Stimulated activated CD8-positive, alpha-beta memory T cell treated with anti-CD3 and anti-CD28 coated beads, Interleukin-2, amount 100 ng/mL, for 48 hours (primary cell): ENCODE measurements around the gene CCDC6.

ENCODE experiments used
- DNase-seq, 2 donors: peaks; one replicate each; pipeline ENCODE4 v3.0.0-alpha.2; 2020; ENCODE audit warnings: low read depth in 2 of 2

CCDC6 gene

GRCh38 chr10:59851864-59852263, 54.5 kb downstream of the CCDC6 start:
- no peak for DNase-seq

DNA sequence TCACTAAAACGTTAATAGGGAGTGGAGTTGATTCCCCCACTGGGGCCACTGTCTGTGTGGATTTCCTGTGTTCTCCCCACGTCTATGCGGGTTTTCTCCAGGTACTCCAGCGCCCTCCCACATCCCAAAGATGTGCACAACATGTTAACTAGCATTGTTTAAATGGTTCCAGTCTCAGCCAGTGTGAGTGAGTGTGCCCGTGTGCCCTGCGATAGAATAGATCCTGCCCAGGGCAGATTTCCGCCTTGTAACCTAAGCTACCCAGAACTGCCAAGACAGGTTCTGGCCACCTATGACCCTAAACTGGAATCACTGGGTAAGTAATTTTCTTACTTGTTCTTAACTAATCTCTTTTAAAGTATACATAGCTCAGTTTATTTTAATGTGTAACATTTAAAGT, 58.5 kb downstream of the CCDC6 start:
- DNase-seq: no peak

- no peak for DNase-seq
Observed at GRCh38 chr10:59847326-59847725, 59.0 kb downstream of the CCDC6 start.

DNA sequence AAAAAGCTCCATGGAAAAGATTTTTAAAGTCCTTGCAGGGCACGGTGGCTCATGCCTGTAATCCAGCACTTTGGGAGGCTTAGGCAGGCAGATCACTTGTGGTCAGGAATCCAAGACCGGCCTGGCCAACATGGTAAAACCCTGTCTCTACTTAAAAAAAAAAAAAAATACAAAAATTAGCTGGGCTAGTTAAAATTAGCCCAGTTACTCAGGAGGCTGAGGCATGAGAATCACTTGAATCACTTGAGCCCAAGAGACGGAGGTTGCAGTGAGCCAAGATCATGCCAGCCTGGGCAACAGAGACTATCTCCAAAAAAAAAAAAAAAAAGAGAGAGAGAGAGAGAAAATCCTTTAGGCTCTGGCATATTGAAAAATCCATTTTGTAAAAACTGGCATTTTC, 61.9 kb downstream of the CCDC6 start:
- DNase-seq: no peak

- no peak for DNase-seq
Observed at GRCh38 chr10:59843748-59844147, 62.6 kb downstream of the CCDC6 start.

GRCh38 chr10:59839576-59839975, 66.8 kb downstream of the CCDC6 start:
- DNase-seq: no peak

- no peak for DNase-seq
Observed at GRCh38 chr10:59838085-59838789, 68.1 kb downstream of the CCDC6 start.

DNA sequence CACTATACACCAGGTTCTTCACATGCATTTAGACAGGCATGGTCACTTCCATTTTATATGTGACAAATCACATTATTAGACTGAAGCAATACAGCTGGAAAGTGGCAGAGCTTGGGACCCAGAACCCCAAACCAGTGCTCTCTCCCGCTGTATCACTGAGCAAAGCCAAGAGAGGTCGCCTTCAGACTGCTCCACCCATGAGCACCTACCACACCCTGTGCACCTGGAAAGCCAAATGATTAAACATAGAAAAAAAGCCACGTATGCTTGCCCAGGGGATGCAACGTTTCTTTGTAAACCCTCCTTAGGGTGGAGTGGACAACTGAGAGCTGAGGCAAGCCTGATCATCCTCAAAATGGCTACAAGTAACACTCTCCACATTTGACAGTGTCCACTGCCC, 72.5 kb downstream of the CCDC6 start:
- DNase-seq: no peak

GRCh38 chr10:59832506-59832905, 73.8 kb downstream of the CCDC6 start:
- DNase-seq: no peak

GRCh38 chr10:59831658-59832503, 74.5 kb downstream of the CCDC6 start:
- no peak for DNase-seq

- DNase-seq: no peak
Observed at GRCh38 chr10:59830601-59831259, 75.6 kb downstream of the CCDC6 start.

- no peak for DNase-seq
Observed at GRCh38 chr10:59829601-59830000, 76.8 kb downstream of the CCDC6 start.

DNA sequence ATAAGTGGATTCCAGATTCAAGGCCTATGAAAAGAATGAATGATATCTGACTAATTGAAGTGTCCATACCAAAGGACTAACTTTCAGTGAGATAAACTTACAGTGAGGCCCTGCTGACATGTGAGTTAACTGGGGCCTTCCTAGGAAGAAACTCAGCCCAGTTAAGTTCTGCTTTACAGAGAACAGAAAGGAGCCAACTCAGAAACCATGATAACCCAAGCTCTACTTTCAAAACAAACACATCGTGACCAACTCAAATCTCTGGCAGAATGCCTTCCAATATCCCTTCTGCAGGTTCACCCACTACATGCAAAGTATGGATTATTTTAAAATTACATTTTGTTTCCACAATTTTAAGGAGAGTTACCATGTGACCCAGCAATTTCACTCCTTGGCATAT, 77.3 kb downstream of the CCDC6 start:
- DNase-seq: no peak

DNA sequence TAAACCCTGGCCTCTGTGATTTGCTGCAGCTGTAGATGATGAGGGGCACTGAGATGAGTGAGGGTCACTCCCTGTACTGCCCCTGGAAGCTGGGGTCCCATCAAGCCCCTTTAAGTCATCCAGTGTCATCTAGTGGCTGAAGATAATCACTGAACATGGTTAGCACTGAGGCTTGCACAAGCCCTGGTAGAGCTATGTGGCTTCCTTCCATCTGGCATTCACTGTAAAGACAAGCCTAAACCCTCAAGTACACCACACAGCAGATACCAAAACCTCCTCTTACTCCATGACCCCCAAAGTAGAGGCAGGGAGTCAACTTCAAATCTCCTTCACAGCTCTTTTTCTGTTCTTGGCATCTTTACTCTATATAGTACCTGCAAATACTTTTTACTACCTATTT, 80.4 kb downstream of the CCDC6 start:
- no peak for DNase-seq

GRCh38 chr10:59823751-59824150, 82.6 kb downstream of the CCDC6 start:
- DNase-seq: no peak

- no peak for DNase-seq
Observed at GRCh38 chr10:59823111-59823510, 83.2 kb downstream of the CCDC6 start.

DNA sequence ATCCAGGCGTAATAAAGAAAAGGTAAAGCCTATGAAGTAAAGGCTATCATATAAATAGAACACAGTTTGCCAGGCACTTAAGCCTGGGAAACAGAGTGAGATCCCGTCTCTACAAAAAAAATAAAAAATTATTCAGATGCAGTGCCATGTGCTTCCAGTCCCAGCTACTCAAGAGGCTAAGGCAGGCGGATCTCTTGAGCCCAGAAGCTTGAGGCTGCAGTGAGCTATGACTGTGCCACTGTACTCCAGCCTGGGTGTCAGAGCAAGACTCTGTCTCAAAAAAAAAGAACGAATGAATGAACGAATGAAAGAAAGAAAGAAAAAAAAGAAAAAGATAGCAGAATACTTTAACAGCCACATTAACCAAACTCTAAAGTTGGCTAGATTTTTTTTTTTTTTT, 85.9 kb downstream of the CCDC6 start:
- DNase-seq: no peak

GRCh38 chr10:59819683-59820082, 86.7 kb downstream of the CCDC6 start:
- no peak for DNase-seq

- no peak for DNase-seq
Observed at GRCh38 chr10:59819265-59819664, 87.1 kb downstream of the CCDC6 start.

DNA sequence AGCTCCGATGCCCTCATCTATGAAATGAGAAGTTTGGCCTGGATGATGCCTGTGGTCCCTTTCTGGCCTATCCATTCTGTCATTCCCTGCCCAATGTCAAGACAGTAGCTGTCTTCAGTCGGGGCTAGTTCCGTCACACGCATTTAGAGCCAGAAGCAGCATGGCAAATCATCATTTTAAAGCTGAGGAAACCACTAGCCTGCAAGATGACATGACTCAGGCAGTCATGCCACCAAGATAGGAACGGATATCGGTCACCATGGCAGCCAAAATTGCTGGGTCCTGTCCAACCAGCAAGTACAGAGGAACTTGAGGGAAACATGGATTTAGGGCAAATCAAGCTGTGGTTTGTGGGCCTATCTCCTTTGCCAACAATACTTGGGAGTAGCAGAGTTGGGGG, 88.6 kb downstream of the CCDC6 start:
- DNase-seq: no peak

GRCh38 chr10:59814878-59815277, 91.5 kb downstream of the CCDC6 start:
- no peak for DNase-seq

GRCh38 chr10:59812519-59813122, 93.7 kb downstream of the CCDC6 start:
- DNase-seq: no peak

DNA sequence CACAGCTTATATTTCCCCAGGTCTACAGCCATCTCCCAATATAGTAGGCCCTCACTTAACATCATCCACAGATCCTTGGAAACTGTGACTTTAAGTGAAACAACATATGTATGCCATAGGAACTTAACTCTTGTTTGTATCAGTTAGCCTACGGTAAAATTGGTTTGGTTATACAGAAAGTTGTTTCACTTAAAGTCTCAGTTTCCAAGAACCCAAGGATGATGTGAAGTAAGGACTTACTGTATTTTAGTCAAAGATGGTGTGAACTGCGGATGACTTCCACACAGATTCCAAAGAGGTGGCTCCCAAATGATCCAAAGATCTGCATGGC, 96.7 kb downstream of the CCDC6 start:
- DNase-seq: no peak
